GM18511 (cell line): ENCODE data around the gene C7.

Source experiments
- ATAC-seq: cut with Tn5 transposase; IDR thresholded peaks from one replicate; pipeline ENCODE4 v1.9.1; 2021; ENCODE audit warnings: mild to moderate bottlenecking, moderate library complexity; ENCODE audit not compliant: unreplicated experiment

The C7 gene

GRCh38 chr5:40915341-40915926 is 6.1 kb downstream of the C7 start:
- ATAC-seq: no peak

DNA sequence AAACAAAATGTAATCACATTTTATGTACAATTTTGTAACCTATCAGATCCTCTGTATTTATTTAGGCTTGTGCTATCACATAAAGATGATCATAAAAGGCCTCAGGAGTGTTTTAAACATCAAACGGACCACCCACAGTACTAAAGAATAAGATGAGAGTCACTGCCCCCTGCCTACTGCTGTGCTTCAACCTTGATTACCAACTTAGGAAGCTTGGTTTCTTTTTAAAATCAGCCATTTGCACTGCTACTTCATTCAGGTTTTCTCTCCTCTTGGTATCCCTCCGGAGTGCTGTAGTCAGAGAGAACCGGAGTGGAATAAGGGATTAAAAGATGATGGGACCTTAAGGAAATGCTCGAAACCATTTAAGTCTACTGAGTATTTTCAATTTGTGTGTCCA is 6.9 kb downstream of the C7 start:
- ATAC-seq: no peak

- ATAC-seq: no peak
These were observed 19.7 kb downstream of the C7 start for GRCh38 chr5:40928886-40929448.

DNA sequence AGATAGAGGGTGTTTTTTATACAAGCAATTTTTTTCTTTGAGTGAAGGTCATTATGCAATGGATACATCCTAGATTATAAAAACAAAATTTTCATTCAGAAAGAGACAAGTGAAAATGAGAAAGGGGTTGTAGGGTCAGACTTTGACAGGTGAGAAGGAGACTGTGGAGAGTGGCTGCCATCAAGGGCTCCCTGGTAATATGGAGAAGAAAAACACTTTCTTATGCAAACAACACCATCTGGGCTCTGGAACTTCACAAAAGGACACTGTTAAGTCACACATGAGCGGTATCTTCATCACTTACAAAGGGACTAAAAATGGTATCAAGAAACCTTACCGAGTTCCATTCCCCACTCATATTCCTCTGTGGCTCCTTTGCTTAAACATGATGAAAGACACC is 23.5 kb downstream of the C7 start:
- ATAC-seq: no peak

- no peak for ATAC-seq
These were observed 27.8 kb downstream of the C7 start for GRCh38 chr5:40937075-40937474.

DNA sequence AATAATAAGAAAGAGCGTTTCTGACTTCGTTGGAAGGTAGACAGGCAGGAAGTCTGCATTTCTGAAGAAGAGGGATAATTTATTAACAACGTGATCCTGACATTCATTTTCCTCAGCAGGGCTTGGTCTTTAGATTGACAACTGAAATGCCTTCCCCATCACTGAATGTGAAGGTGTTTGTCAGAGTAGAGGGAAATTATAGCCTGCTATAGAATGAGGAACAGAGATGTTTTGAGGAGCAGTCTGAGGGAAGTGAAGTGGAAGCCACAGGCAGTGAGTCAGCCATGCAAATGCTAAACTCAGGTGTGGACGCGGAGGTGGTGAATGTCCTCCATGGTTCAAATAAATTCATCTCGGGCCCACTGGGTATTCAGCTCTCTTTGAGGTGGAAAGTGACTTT is 30.5 kb downstream of the C7 start:
- no peak for ATAC-seq

GRCh38 chr5:40945111-40945510 is 35.8 kb downstream of the C7 start:
- no peak for ATAC-seq

DNA sequence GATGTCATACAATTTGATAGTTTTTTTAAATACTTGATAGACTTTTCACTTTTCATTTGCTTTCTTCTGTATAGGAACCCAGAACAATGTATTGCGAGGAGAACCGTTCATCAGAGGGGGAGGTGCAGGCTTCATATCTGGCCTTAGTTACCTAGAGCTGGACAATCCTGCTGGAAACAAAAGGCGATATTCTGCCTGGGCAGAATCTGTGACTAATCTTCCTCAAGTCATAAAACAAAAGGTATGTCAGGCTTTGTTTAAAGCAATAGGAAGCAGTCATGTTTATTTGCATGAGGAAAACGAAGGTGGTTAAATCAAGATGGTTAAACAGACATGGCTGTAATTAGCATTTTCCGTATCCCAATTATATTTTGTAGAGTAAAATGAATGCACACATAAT is 46.0 kb downstream of the C7 start:
- ATAC-seq: no peak

DNA sequence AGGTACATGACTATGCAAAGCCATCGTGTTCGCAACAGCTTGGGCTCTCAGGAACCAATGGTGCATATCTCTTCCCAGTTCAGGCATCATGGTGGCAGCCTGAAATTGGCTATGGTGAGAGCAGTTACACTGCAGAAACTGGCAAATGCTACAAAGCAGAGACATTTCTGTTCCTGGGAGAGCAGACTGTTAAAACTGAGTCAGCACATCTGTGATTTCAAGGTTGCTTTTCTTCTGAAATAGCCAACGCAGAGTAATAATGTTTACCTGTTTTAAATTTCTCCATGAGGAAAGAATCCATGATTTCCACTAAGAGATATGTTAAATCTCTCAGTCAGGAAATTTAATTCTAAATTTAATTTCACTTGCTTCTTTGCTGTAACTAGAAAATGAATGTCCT is 47.8 kb downstream of the C7 start:
- no peak for ATAC-seq

DNA sequence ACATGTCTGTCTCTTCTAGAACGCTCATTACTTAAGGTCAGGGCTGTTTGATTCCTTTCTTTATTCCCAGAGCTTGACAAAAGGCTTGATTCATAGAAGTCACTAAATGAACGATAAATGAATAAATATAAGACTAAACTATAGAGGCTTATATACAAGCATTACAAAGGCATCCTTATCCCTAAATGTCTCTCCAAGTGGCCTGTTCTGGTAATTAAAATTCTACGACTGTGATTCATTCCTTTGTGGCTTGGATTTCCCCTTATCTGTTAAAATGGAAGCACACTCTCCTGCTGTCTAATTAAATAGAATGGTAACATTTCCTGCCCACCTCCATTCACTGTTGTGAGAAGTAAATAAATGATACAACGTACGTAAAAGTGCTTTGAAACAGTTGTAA is 49.5 kb downstream of the C7 start:
- ATAC-seq: no peak

DNA sequence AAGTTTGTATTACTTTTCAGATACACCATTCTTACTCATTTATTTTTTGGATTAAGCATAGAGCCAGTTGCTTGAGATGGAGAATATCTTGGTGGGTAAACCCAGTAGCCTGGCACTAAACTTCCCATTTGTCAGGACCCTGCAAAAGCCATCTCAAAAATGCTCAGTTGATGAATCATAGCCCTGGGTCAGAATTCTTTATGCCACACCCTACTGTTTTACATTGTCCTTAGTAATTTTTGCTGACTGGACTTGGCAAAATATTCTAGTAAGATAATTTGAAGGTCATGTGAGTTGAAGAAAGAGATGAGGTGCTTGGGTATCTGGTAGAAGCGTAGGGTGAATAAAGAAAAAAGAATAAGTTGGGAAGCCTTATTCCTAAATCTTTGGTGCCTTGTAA is 50.7 kb downstream of the C7 start:
- ATAC-seq: no peak

GRCh38 chr5:40962207-40962955 is 53.1 kb downstream of the C7 start:
- no peak for ATAC-seq

- ATAC-seq: no peak
These were observed 63.1 kb downstream of the C7 start for GRCh38 chr5:40972434-40972833.

GRCh38 chr5:40973364-40974004 is 64.2 kb downstream of the C7 start:
- no peak for ATAC-seq

- no peak for ATAC-seq
These were observed 66.7 kb downstream of the C7 start for GRCh38 chr5:40976041-40976440.

DNA sequence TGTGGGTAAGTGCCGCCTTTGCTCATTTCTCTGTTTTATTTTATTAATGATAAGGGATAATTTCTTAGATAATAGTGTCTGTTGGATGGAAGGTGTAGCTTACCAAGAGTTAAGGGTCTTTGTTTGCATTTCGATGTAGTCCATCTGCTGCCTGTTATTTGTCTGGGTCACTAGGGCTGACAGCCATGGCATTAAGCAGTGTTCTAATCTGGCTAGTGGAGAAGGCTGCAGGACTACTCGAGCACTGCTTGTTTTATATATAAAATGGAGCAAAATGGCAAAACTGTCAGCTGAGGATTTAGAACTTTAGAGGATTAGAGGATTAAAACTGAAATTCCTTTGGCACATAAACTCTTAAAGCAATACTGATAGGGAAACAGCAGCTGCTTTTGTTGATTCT is 67.5 kb downstream of the C7 start:
- no peak for ATAC-seq

- no peak for ATAC-seq
These were observed 72.1 kb downstream of the C7 start for GRCh38 chr5:40981420-40981819.

- no peak for ATAC-seq
These were observed 74.5 kb downstream of the C7 start for GRCh38 chr5:40983781-40984180.

- ATAC-seq: no peak
These were observed 75.6 kb downstream of the C7 start for GRCh38 chr5:40984884-40985283.

GRCh38 chr5:40985501-40985900 is 76.2 kb downstream of the C7 start:
- no peak for ATAC-seq

DNA sequence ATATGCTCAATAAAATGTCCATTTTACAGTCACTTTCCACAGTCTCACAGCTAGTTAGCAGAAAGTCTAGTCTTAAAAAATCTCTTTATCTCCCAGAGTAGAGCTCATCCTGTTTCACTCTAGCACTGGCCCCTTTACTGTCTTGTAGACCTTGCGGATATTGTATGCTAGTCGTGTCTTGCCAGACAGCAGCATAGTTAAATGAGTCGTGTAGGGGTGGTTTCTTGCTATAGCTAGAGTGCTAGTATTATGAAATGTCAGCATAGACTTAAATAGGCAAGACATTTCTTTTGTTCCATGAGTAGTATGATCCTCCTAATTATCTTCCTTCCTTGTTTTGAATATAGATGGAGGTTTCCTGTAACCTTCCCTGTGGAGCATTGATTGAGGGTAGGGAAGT is 77.4 kb downstream of the C7 start:
- no peak for ATAC-seq

GRCh38 chr5:40987349-40987748 is 78.1 kb downstream of the C7 start:
- ATAC-seq: no peak
